ENCODE data around the gene RUFY2.

RUFY2 gene

GRCh38 chr10:68301301-68301700 is 105.8 kb downstream of the RUFY2 start:
- Histone ChIP-seq H3K4me3 (IDR thresholded peaks at IDR 0.05; ENCODE audit: insufficient read depth, low read depth, low read length) (no peak overlapping the region), H2AFZ (ENCODE audit: low read depth) (no peak overlapping the region), H3K27me3 (ENCODE audit: insufficient read depth, low read depth) (no peaks in the 10 kb centered on the region), H3K27ac (no peak overlapping the region), H3K4me2 (no peak overlapping the region), H3K9ac (no peak overlapping the region), H3K79me2 (ENCODE audit: insufficient read depth, low read depth) (no peaks in the 10 kb centered on the region), H3K36me3 (ENCODE audit: insufficient read depth) (no peaks in the 10 kb centered on the region), H3K4me1 (ENCODE audit: low read depth, poor library complexity, severe bottlenecking) (peaks cover 12% of the 10 kb centered on the region), H4K20me1 (ENCODE audit: insufficient read depth) (no peaks in the 10 kb centered on the region)
- no peak for TF ChIP-seq CTCF (conservative IDR thresholded peaks at IDR 0.05; ENCODE audit: low read depth, low read length)

GRCh38 chr10:68296843-68297663 is 110.0 kb downstream of the RUFY2 start:
- no peak overlapping the region for H3K27ac ChIP-seq
- TF ChIP-seq CTCF (conservative IDR thresholded peaks at IDR 0.05; ENCODE audit: low read depth, low read length), result no peak
- H3K79me2 ChIP-seq (ENCODE audit: insufficient read depth, low read depth), result no peaks in the 10 kb centered on the region
- no peak overlapping the region for H3K4me2 ChIP-seq
- no peaks in the 10 kb centered on the region for H3K36me3 ChIP-seq (ENCODE audit: insufficient read depth)
- no peak overlapping the region for H3K4me3 ChIP-seq (IDR thresholded peaks at IDR 0.05; ENCODE audit: insufficient read depth, low read depth, low read length)
- no peak overlapping the region for H2AFZ ChIP-seq (ENCODE audit: low read depth)
- no peak overlapping the region for H3K9ac ChIP-seq
- H3K27me3 ChIP-seq (ENCODE audit: insufficient read depth, low read depth), result no peaks in the 10 kb centered on the region
- H4K20me1 ChIP-seq (ENCODE audit: insufficient read depth), result no peaks in the 10 kb centered on the region
- H3K4me1 ChIP-seq (ENCODE audit: low read depth, poor library complexity, severe bottlenecking), result peaks cover 10% of the 10 kb centered on the region
